WTC11 (cell line): ENCODE measurements around the gene C17orf113. TPM values are rescaled to one million over a fixed set of nuclear protein-coding genes. Genes with fewer than 3 reads are reported as not detected.
A peak's percentile ranks its signal among the peaks of the same experiment; 100 is the strongest.
"Not testable (repeated sequence)": the region's sequence is repeated elsewhere in the genome, so short reads cannot be mapped to it uniquely, and the experiment has no call there.

Experiments
- ATAC-seq: fragments of 200-7000 bp; cut with Tn5 transposase; 2 replicates; pipeline ENCODE4 v1.10.0; 2021; ENCODE audit warnings: mild to moderate bottlenecking, moderate library complexity
- CTCF ChIA-PET: fragments of 300-600 bp; sonication (Branson Sonifier 250); formaldehyde crosslinking; loops from one replicate; lab custom pipeline; 2021; ENCODE audit warnings: antibody characterized with exemption; lab: Charles Lee
- POLR2A ChIA-PET: fragments of 350-600 bp; sonication (Branson Sonifier 250); formaldehyde crosslinking; loops from one replicate; lab custom pipeline; 2021; ENCODE audit warnings: antibody characterized with exemption; lab: Charles Lee
- DNase-seq: peaks from one replicate; pipeline ENCODE4 v3.0.0; 2021; ENCODE audit warnings: low spot score
- H3K27ac Mint-ChIP-seq: 2 replicates; pipeline ENCODE4 v1.8.0; 2021; ENCODE audit warnings: mixed read lengths
- H3K27me3 Mint-ChIP-seq: 2 replicates; pipeline ENCODE4 v1.8.0; 2021; ENCODE audit warnings: low read depth, mild to moderate bottlenecking, moderate library complexity, mixed read lengths
- H3K36me3 Mint-ChIP-seq: 2 replicates; pipeline ENCODE4 v1.8.0; 2021; ENCODE audit warnings: mixed read lengths
- H3K4me1 Mint-ChIP-seq: 2 replicates; pipeline ENCODE4 v1.8.0; 2022; ENCODE audit warnings: mixed read lengths
- H3K4me3 Mint-ChIP-seq: 2 replicates; pipeline ENCODE4 v1.8.0; 2021; ENCODE audit warnings: mild to moderate bottlenecking, moderate library complexity, mixed read lengths
- H3K9me3 Mint-ChIP-seq: 2 replicates; pipeline ENCODE4 v1.8.0; 2021; ENCODE audit warnings: mixed read lengths
- ARID4B ChIP-seq: sonication (generic); formaldehyde crosslinking; IDR thresholded peaks from 2 replicates; pipeline ENCODE4 v1.8.0; 2023; ENCODE audit warnings: missing genetic modification reagents, mild to moderate bottlenecking, borderline replicate concordance
- ATF1 ChIP-seq: sonication (generic); formaldehyde crosslinking; IDR thresholded peaks from 2 replicates; pipeline ENCODE4 v1.8.1; 2023; ENCODE audit warnings: mild to moderate bottlenecking, moderate library complexity, missing genetic modification reagents
- ATF3 ChIP-seq: sonication (generic); formaldehyde crosslinking; conservative IDR thresholded peaks from 2 replicates; pipeline ENCODE4 v1.8.1; 2022; ENCODE audit warnings: mild to moderate bottlenecking, missing genetic modification reagents
- CREM ChIP-seq: sonication (generic); formaldehyde crosslinking; IDR thresholded peaks from 2 replicates; pipeline ENCODE4 v1.8.1; 2022; ENCODE audit warnings: mild to moderate bottlenecking, missing genetic modification reagents, moderate library complexity
- E2F5 ChIP-seq: sonication (generic); formaldehyde crosslinking; IDR thresholded peaks from 2 replicates; pipeline ENCODE4 v1.8.1; 2022; ENCODE audit warnings: mild to moderate bottlenecking, moderate library complexity, missing genetic modification reagents
- ERG ChIP-seq: fragments of 250-450 bp; sonication (Bioruptor Pico); IDR thresholded peaks from 2 replicates; pipeline ENCODE4 v1.8.0; 2021; ENCODE audit warnings: mild to moderate bottlenecking
- ESRRA ChIP-seq: sonication (generic); formaldehyde crosslinking; IDR thresholded peaks from 2 replicates; pipeline ENCODE4 v1.8.1; 2022; ENCODE audit warnings: mild to moderate bottlenecking, missing genetic modification reagents, borderline replicate concordance
- FOXP1 ChIP-seq: sonication (generic); formaldehyde crosslinking; IDR thresholded peaks from 2 replicates; pipeline ENCODE4 v1.8.0; 2022; ENCODE audit warnings: missing genetic modification reagents, mild to moderate bottlenecking, moderate library complexity, borderline replicate concordance
- GABPB1 ChIP-seq: sonication (generic); formaldehyde crosslinking; IDR thresholded peaks from 2 replicates; pipeline ENCODE4 v1.8.1; 2023; ENCODE audit warnings: mild to moderate bottlenecking, missing genetic modification reagents
- NFATC4 ChIP-seq: fragments of 250-450 bp; sonication (Bioruptor Pico); IDR thresholded peaks from 2 replicates; pipeline ENCODE4 v1.9.0; 2021; ENCODE audit warnings: mild to moderate bottlenecking
- NFE2L1 ChIP-seq: sonication (generic); formaldehyde crosslinking; IDR thresholded peaks from 2 replicates; pipeline ENCODE4 v1.8.1; 2023; ENCODE audit warnings: missing genetic modification reagents
- NFYB ChIP-seq: sonication (generic); formaldehyde crosslinking; conservative IDR thresholded peaks from 2 replicates; pipeline ENCODE4 v1.8.0; 2022; ENCODE audit warnings: low read depth, missing genetic modification reagents
- OVOL2 ChIP-seq: fragments of 250-450 bp; sonication (Bioruptor Pico); IDR thresholded peaks from 2 replicates; pipeline ENCODE4 v1.9.0; 2021; ENCODE audit warnings: mild to moderate bottlenecking, borderline replicate concordance
- RORB ChIP-seq: fragments of 250-450 bp; sonication (Bioruptor Pico); IDR thresholded peaks from 2 replicates; pipeline ENCODE4 v1.9.0; 2021; ENCODE audit warnings: mild to moderate bottlenecking
- SMAD4 ChIP-seq: sonication (generic); formaldehyde crosslinking; IDR thresholded peaks from 2 replicates; pipeline ENCODE4 v1.8.0; 2022; ENCODE audit warnings: mild to moderate bottlenecking, missing genetic modification reagents
- ZNF219 ChIP-seq: sonication (generic); formaldehyde crosslinking; IDR thresholded peaks from 2 replicates; pipeline ENCODE4 v1.8.0; 2023; ENCODE audit warnings: missing genetic modification reagents, mild to moderate bottlenecking, borderline replicate concordance
- ZNF263 ChIP-seq: sonication (generic); formaldehyde crosslinking; IDR thresholded peaks from 2 replicates; pipeline ENCODE4 v1.8.1; 2022; ENCODE audit warnings: low read depth, mild to moderate bottlenecking, moderate library complexity, missing genetic modification reagents
- ZNF416 ChIP-seq: fragments of 250-450 bp; sonication (Bioruptor Pico); IDR thresholded peaks from 2 replicates; pipeline ENCODE4 v1.9.0; 2021; ENCODE audit warnings: mild to moderate bottlenecking, inconsistent platforms
- total RNA-seq: library from RNA; stranded (reverse); gene quantifications from 3 replicates; pipeline ENCODE4 v1.2.3, GENCODE V29; 2021

C17orf113 gene
- total RNA-seq, 1 experiment from 2014 or later: 1.9 TPM

- Mint-ChIP-seq H3K4me1 (peaks cover 47% of the 10 kb centered on the region), H3K27me3 (no peaks in the 10 kb centered on the region), H3K36me3 (peaks cover 22% of the 10 kb centered on the region), H3K4me3 (no peak overlapping the region), H3K9me3 (no peaks in the 10 kb centered on the region), H3K27ac (peak overlapping the region; percentile 95)
- no peak for DNase-seq
- TF ChIP-seq NFYB (CRISPR knock-in tag) (0 out of 2 replicates have a peak, but pooled peaks have one; percentile 18), CREM (CRISPR knock-in tag) (no peak)
- CTCF ChIA-PET: interaction anchor here (1.2 to 2.5 kb wide), 4 partner anchors 14 to 224 kb away, joined by 3 to 10 read pairs (median 5); partner anchors contain the start of gene JUP
- POLR2A ChIA-PET: no interaction called here
- peak; percentile 7; the same call in 1 of the 2 replicates for ATAC-seq
Measured at GRCh38 chr17:42010898-42011516, 39.4 kb downstream of the C17orf113 start.

GRCh38 chr17:42010266-42010680 lies 40.1 kb downstream of the C17orf113 start:
- DNase-seq, ATAC-seq, H3K9me3 Mint-ChIP-seq, H3K4me3 Mint-ChIP-seq, POLR2A ChIA-PET, H3K27me3 Mint-ChIP-seq: not testable (repeated sequence)
- CTCF ChIA-PET: interaction anchor here (1.2 kb wide), 1 partner anchor 15 kb away, joined by 3 read pairs; no protein-coding TSS in a partner anchor
- peak overlapping the region; percentile 71 for H3K27ac Mint-ChIP-seq
- H3K4me1 Mint-ChIP-seq: peaks cover 40% of the 10 kb centered on the region
- H3K36me3 Mint-ChIP-seq: peaks cover 22% of the 10 kb centered on the region

- POLR2A ChIA-PET: interaction anchor here (2.3 kb wide), 1 partner anchor 8 kb away, joined by 7 read pairs; the partner anchor contains the start of gene DNAJC7
- H3K9me3 Mint-ChIP-seq: no peaks in the 10 kb centered on the region
- DNase-seq (no peak), ATAC-seq (0 out of 2 replicates have a peak, but pooled peaks have one; percentile 12)
- no peak overlapping the region for H3K4me3 Mint-ChIP-seq
- TF ChIP-seq ARID4B (CRISPR knock-in tag) (no peak), ATF1 (CRISPR knock-in tag) (no peak), OVOL2 (CRISPR knock-in tag) (no peak), ESRRA (no peak), E2F5 (CRISPR knock-in tag) (no peak), ZNF263 (no peak), RORB (CRISPR knock-in tag) (no peak), GABPB1 (CRISPR knock-in tag) (no peak), ZNF219 (CRISPR knock-in tag) (no peak), ERG (no peak), NFYB (CRISPR knock-in tag) (no peak), NFATC4 (CRISPR knock-in tag) (no peak), NFE2L1 (CRISPR knock-in tag) (no peak), FOXP1 (no peak), ATF3 (CRISPR knock-in tag) (no peak), ZNF416 (no peak), SMAD4 (CRISPR knock-in tag) (no peak)
- no peaks in the 10 kb centered on the region for H3K27me3 Mint-ChIP-seq
- H3K27ac Mint-ChIP-seq: peak overlapping the region; percentile 80
- CTCF ChIA-PET: interaction anchor here (1.0 to 1.2 kb wide), 3 partner anchors 11 to 21 kb away, joined by 3 to 6 read pairs (median 3); partner anchors contain the start of gene NKIRAS2
- peaks cover 19% of the 10 kb centered on the region for H3K36me3 Mint-ChIP-seq
- peaks cover 36% of the 10 kb centered on the region for H3K4me1 Mint-ChIP-seq
Measured at GRCh38 chr17:42009170-42009569, 41.2 kb downstream of the C17orf113 start.
